Loucy (cell line): ENCODE results near the gene MYD88.

ENCODE experiments used
- H2AFZ ChIP-seq: fragments of 200-600 bp; sonication (generic); 2 replicates; pipeline ENCODE4 v1.6.0; 2016; ENCODE audit warnings: antibody characterized with exemption, mild to moderate bottlenecking, low read length, moderate library complexity
- H3F3A ChIP-seq: fragments of 200-600 bp; 2 replicates; pipeline ENCODE4 v1.6.0; 2016; ENCODE audit warnings: antibody characterized with exemption, low read depth, mild to moderate bottlenecking
- H3K27me3 ChIP-seq: fragments of 200-600 bp; sonication (generic); 2 replicates; pipeline ENCODE4 v1.6.1; 2014; ENCODE audit warnings: low read length, mild to moderate bottlenecking; ENCODE audit not compliant: insufficient read depth, poor library complexity, severe bottlenecking
- H3K36me3 ChIP-seq: fragments of 200-600 bp; sonication (generic); 2 replicates; pipeline ENCODE4 v1.6.1; 2016; ENCODE audit warnings: low read length; ENCODE audit not compliant: insufficient read depth
- H3K4me1 ChIP-seq: fragments of 200-600 bp; sonication (generic); 2 replicates; pipeline ENCODE4 v1.5.1; 2014; ENCODE audit warnings: low read length, mild to moderate bottlenecking; ENCODE audit not compliant: insufficient read depth, poor library complexity, severe bottlenecking
- H3K4me2 ChIP-seq: fragments of 200-600 bp; sonication (generic); 2 replicates; pipeline ENCODE4 v1.6.0; 2014; ENCODE audit warnings: antibody characterized with exemption, low read length, low read depth, mild to moderate bottlenecking; ENCODE audit not compliant: poor library complexity, severe bottlenecking
- H3K4me3 ChIP-seq: fragments of 200-600 bp; sonication (generic); 2 replicates; pipeline ENCODE4 v1.5.1; 2014; ENCODE audit warnings: low read length, mild to moderate bottlenecking, mixed read lengths; ENCODE audit not compliant: poor library complexity, severe bottlenecking
- H3K79me2 ChIP-seq: fragments of 200-600 bp; sonication (generic); 2 replicates; pipeline ENCODE4 v1.6.1; 2014; ENCODE audit warnings: low read length; ENCODE audit not compliant: insufficient read depth
- H3K9ac ChIP-seq: fragments of 200-600 bp; sonication (generic); 2 replicates; pipeline ENCODE4 v1.6.0; 2014; ENCODE audit warnings: mild to moderate bottlenecking, low read depth, low read length, moderate library complexity; ENCODE audit not compliant: poor library complexity, severe bottlenecking
- H3K9me2 ChIP-seq: fragments of 200-600 bp; sonication (generic); replicated peaks from 2 replicates; pipeline ENCODE4 v1.6.1; 2016; ENCODE audit warnings: low read depth, low read length, mixed read lengths
- H3K9me3 ChIP-seq: fragments of 200-600 bp; sonication (generic); 2 replicates; pipeline ENCODE4 v1.6.1; 2014; ENCODE audit warnings: mild to moderate bottlenecking, antibody characterized with exemption, low read length, low read depth; ENCODE audit not compliant: insufficient read depth
- H4K20me1 ChIP-seq: fragments of 200-600 bp; sonication (generic); 2 replicates; pipeline ENCODE4 v1.6.0; 2014; ENCODE audit warnings: antibody characterized with exemption, low read length, mild to moderate bottlenecking; ENCODE audit not compliant: insufficient read depth, poor library complexity, severe bottlenecking
- EZH2phosphoT487 ChIP-seq: fragments of 200-600 bp; IDR thresholded peaks from 2 replicates; pipeline ENCODE4 v1.6.1; 2018; ENCODE audit warnings: antibody characterized with exemption, mild to moderate bottlenecking, moderate library complexity, borderline replicate concordance
- TF ChIP-seq, protein P1 (sequence below): fragments of 200-600 bp; sonication (generic); conservative IDR thresholded peaks from 2 replicates; pipeline ENCODE4 v1.5.1; 2014; ENCODE audit warnings: mild to moderate bottlenecking, antibody characterized with exemption, low read length

Gene MYD88

DNA sequence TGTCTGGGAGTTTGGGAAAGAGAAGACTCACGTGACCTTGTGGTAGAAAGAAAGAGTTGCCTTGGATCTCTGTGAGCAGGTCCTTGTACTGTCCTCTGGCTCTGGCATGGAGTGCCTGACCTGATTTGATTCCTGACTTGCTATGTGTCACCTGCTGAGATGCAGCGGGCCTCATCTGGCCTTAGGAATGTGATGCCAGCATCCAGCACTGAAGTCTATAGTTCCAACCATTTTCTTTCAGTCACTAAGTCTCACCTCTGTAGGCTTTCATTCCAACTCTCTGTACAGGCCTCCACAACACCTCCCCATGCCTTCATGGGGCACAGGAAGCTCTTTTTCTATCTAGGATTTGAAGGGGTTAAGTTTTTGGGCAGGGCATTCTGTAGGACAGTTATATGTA, 14.8 kb downstream of the MYD88 start:
- no peak for TF ChIP-seq EZH2phosphoT487
- TF ChIP-seq, protein P1, sequence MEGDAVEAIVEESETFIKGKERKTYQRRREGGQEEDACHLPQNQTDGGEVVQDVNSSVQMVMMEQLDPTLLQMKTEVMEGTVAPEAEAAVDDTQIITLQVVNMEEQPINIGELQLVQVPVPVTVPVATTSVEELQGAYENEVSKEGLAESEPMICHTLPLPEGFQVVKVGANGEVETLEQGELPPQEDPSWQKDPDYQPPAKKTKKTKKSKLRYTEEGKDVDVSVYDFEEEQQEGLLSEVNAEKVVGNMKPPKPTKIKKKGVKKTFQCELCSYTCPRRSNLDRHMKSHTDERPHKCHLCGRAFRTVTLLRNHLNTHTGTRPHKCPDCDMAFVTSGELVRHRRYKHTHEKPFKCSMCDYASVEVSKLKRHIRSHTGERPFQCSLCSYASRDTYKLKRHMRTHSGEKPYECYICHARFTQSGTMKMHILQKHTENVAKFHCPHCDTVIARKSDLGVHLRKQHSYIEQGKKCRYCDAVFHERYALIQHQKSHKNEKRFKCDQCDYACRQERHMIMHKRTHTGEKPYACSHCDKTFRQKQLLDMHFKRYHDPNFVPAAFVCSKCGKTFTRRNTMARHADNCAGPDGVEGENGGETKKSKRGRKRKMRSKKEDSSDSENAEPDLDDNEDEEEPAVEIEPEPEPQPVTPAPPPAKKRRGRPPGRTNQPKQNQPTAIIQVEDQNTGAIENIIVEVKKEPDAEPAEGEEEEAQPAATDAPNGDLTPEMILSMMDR: no peak
- H3K36me3 ChIP-seq: no peaks in the 10 kb centered on the region
- no peak overlapping the region for H3K4me2 ChIP-seq
- H3K27me3 ChIP-seq: no peaks in the 10 kb centered on the region
- no peaks in the 10 kb centered on the region for H3K9me3 ChIP-seq
- H3K4me1 ChIP-seq: peaks cover 9% of the 10 kb centered on the region
- no peaks in the 10 kb centered on the region for H4K20me1 ChIP-seq
- H2AFZ ChIP-seq: no peak overlapping the region
- H3K4me3 ChIP-seq: no peak overlapping the region
- no peak overlapping the region for H3K9ac ChIP-seq
- H3F3A ChIP-seq: no peaks in the 10 kb centered on the region
- H3K79me2 ChIP-seq: no peaks in the 10 kb centered on the region
- H3K9me2 ChIP-seq: no peaks in the 10 kb centered on the region

DNA sequence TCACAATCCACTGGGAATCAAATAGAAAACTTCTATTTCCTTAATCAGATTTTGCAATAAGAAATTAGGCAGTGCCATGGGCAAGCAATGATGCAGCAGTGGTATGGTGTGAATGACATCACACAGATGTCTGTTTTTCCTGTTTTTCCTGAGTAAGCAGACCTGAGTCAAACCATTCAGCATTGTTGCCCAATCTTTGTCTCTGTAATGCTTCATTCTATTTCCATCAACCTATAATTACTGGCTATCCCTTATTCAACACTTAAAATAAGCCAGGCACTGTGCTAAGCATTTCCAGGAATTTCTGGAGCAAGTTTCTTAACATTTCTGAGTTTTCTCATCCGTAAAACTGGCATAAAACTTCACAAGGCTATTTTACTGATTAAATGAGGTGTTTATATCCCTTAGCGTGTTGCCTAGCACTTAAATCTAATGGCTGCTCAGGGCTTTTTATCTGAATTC, 15.6 kb downstream of the MYD88 start:
- no peak for TF ChIP-seq EZH2phosphoT487
- TF ChIP-seq, protein P1: no peak
- no peaks in the 10 kb centered on the region for H3K27me3 ChIP-seq
- H3K4me3 ChIP-seq: no peak overlapping the region
- H2AFZ ChIP-seq: no peak overlapping the region
- no peaks in the 10 kb centered on the region for H3K9me3 ChIP-seq
- H3K4me1 ChIP-seq: peaks cover 9% of the 10 kb centered on the region
- H3K36me3 ChIP-seq: no peaks in the 10 kb centered on the region
- H3K79me2 ChIP-seq: no peaks in the 10 kb centered on the region
- no peaks in the 10 kb centered on the region for H3K9me2 ChIP-seq
- H3K4me2 ChIP-seq: no peak overlapping the region
- no peak overlapping the region for H3K9ac ChIP-seq
- H4K20me1 ChIP-seq: no peaks in the 10 kb centered on the region
- no peaks in the 10 kb centered on the region for H3F3A ChIP-seq

DNA sequence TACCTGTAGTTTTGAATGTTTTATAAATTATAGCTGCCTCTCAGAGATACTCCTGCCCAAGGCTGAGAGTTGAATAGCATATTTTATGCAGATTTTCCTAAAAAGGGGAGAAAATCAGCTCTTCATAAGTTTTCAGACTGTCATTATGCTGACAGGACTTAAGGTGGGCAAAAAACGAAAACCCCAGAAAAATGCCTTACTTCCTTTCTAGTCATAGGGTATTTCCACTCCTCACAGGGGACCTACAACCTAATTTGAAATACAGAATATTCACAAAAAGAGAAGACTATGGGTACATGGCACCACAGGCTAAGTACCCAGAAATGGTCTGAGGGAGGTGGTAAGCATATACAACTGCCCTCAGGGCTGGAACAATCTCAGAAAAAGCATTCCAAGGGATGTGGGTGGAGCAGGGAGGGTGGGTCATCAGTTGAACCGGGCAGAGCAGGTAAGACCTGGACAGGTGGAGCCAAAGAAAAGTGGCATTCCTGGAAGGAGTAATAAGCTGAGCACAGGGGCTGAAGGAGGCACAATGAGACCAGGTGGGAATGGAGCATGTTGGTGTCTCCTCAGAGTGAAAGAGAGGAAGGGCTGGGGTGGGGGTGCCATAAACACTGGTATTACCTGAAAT, 16.3 kb downstream of the MYD88 start:
- no peaks in the 10 kb centered on the region for H3K9me2 ChIP-seq
- no peak overlapping the region for H2AFZ ChIP-seq
- no peaks in the 10 kb centered on the region for H3K36me3 ChIP-seq
- H3K4me1 ChIP-seq: peaks cover 7% of the 10 kb centered on the region
- H3K4me3 ChIP-seq: no peak overlapping the region
- no peaks in the 10 kb centered on the region for H3K79me2 ChIP-seq
- no peaks in the 10 kb centered on the region for H3K9me3 ChIP-seq
- H3F3A ChIP-seq: no peaks in the 10 kb centered on the region
- TF ChIP-seq, protein P1: no peak
- no peak for TF ChIP-seq EZH2phosphoT487
- H3K9ac ChIP-seq: no peak overlapping the region
- no peaks in the 10 kb centered on the region for H4K20me1 ChIP-seq
- no peak overlapping the region for H3K4me2 ChIP-seq
- H3K27me3 ChIP-seq: no peaks in the 10 kb centered on the region
